Sigmoid colon (tissue), 4 donors: Measurements from ENCODE around the gene IGSF9B.

Source experiments
- EP300 ChIP-seq, 4 donors: sonication (generic); formaldehyde crosslinking; IDR thresholded peaks; one replicate each; pipeline ENCODE4 v1.6.1; 2017; ENCODE audit warnings: antibody characterized with exemption in 4 of 4
- POLR2A ChIP-seq, 2 donors: fragments of 450-650 bp; IDR thresholded peaks; one replicate each; pipeline ENCODE4 v1.6.1; 2016; ENCODE audit warnings: antibody characterized with exemption in 2 of 2, mild to moderate bottlenecking in 2 of 2, moderate library complexity in 2 of 2
- TF ChIP-seq, protein P1 (sequence below), 4 experiments: fragments of 450-650 bp in 3 of 4; fragments of 200-600 bp in 1 of 4; IDR thresholded peaks; one replicate each; pipeline ENCODE4 v1.5.1; 2016 to 2019; ENCODE audit warnings: antibody characterized with exemption in 4 of 4, mild to moderate bottlenecking in 3 of 4, moderate library complexity in 2 of 4

DNA sequence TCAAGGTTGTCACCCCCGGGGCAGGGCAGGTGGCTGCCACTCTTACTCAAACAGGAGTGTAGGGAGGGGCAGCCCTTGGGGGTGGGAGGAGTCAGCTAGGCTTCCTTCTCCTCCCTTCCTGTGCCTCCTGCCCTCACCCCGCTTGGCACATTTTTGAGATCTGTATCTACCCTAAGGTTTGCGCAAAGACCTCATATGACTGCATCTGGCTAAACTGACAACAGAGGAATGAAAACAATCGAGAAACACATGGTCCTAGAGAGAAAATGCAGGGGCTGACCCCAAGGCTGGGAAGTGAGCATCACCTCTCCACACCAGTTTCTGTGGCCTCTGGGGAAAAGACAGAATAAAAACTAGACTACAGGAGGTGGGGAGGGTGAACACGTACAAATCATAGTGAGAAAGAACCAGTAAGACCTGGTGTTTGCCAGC lies 28.1 kb downstream of the IGSF9B start:
- TF ChIP-seq, protein P1, sequence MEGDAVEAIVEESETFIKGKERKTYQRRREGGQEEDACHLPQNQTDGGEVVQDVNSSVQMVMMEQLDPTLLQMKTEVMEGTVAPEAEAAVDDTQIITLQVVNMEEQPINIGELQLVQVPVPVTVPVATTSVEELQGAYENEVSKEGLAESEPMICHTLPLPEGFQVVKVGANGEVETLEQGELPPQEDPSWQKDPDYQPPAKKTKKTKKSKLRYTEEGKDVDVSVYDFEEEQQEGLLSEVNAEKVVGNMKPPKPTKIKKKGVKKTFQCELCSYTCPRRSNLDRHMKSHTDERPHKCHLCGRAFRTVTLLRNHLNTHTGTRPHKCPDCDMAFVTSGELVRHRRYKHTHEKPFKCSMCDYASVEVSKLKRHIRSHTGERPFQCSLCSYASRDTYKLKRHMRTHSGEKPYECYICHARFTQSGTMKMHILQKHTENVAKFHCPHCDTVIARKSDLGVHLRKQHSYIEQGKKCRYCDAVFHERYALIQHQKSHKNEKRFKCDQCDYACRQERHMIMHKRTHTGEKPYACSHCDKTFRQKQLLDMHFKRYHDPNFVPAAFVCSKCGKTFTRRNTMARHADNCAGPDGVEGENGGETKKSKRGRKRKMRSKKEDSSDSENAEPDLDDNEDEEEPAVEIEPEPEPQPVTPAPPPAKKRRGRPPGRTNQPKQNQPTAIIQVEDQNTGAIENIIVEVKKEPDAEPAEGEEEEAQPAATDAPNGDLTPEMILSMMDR (IDR thresholded peaks at IDR 0.05), result no peak
- TF ChIP-seq EP300 (IDR thresholded peaks at IDR 0.05), result no peak
- TF ChIP-seq POLR2A (IDR thresholded peaks at IDR 0.05), result no peak
